ENCODE results near the gene TM4SF20. TPM values are rescaled to one million over a fixed set of nuclear protein-coding genes. Genes with fewer than 3 reads are reported as not detected.
A peak's percentile ranks its signal among the peaks of the same experiment; 100 is the strongest.

TM4SF20 gene
- 0.88 and 1.1 TPM in 2 replicates for total RNA-seq

- Histone ChIP-seq H3K79me2 (ENCODE audit: insufficient read depth, low read length) (no peaks in the 10 kb centered on the region), H3K27me3 (ENCODE audit: insufficient read depth, low read length) (no peaks in the 10 kb centered on the region), H4K20me1 (ENCODE audit: insufficient read depth, low read length) (no peaks in the 10 kb centered on the region), H3K4me2 (ENCODE audit: insufficient read depth, low read length) (peak within 1 kb of the TSS; percentile 1), H2AFZ (ENCODE audit: low read length) (no peak within 1 kb of the TSS), H3K36me3 (ENCODE audit: insufficient read depth, low read length) (no peaks in the 10 kb centered on the region), H3K9me3 (ENCODE audit: low read depth, low read length) (no peaks in the 10 kb centered on the region), H3K4me3 (ENCODE audit: insufficient read depth, low read length) (no peak within 1 kb of the TSS), H3K27ac (ENCODE audit: low read depth, low read length) (peak within 1 kb of the TSS; percentile 56), H3K4me1 (ENCODE audit: insufficient read depth, low read length) (peaks cover 38% of the 10 kb centered on the region)
- no peak for TF ChIP-seq CTCF (IDR thresholded peaks at IDR 0.05; ENCODE audit: extremely low read depth, low read depth, low read length)
- no peak for DNase-seq (ENCODE audit: insufficient read length, low spot score, missing footprints)
Measured at GRCh38 chr2:227379095-227379494, at the start of gene TM4SF20. Gene TM4SF20 (minus strand): TSS chr2:227379306. CDS start chr2:227379268, 38 bp downstream.

- Histone ChIP-seq H3K4me3 (ENCODE audit: insufficient read depth, low read length) (no peak overlapping the region), H4K20me1 (ENCODE audit: insufficient read depth, low read length) (no peaks in the 10 kb centered on the region), H3K79me2 (ENCODE audit: insufficient read depth, low read length) (no peaks in the 10 kb centered on the region), H3K4me1 (ENCODE audit: insufficient read depth, low read length) (no peaks in the 10 kb centered on the region), H3K27ac (ENCODE audit: low read depth, low read length) (no peak overlapping the region), H3K9me3 (ENCODE audit: low read depth, low read length) (peaks cover 3% of the 10 kb centered on the region), H3K27me3 (ENCODE audit: insufficient read depth, low read length) (no peaks in the 10 kb centered on the region), H3K36me3 (ENCODE audit: insufficient read depth, low read length) (no peaks in the 10 kb centered on the region), H3K4me2 (ENCODE audit: insufficient read depth, low read length) (no peak overlapping the region), H2AFZ (ENCODE audit: low read length) (no peak overlapping the region)
- DNase-seq (ENCODE audit: insufficient read length, low spot score, missing footprints): no peak
- no peak for TF ChIP-seq CTCF (IDR thresholded peaks at IDR 0.05; ENCODE audit: extremely low read depth, low read depth, low read length)
Measured at GRCh38 chr2:227428731-227429285, 49.7 kb upstream of the TM4SF20 start.

GRCh38 chr2:227423656-227424499 lies 44.8 kb upstream of the TM4SF20 start:
- no peak for DNase-seq (ENCODE audit: insufficient read length, low spot score, missing footprints)
- H3K4me2 ChIP-seq (ENCODE audit: insufficient read depth, low read length): no peak overlapping the region

More at GRCh38 chr2:227423656-227424499, 44.8 kb upstream of the TM4SF20 start:
- no peaks in the 10 kb centered on the region for H3K79me2 ChIP-seq (ENCODE audit: insufficient read depth, low read length)
- H3K36me3 ChIP-seq (ENCODE audit: insufficient read depth, low read length): no peaks in the 10 kb centered on the region
- TF ChIP-seq CTCF (IDR thresholded peaks at IDR 0.05; ENCODE audit: extremely low read depth, low read depth, low read length): no peak
- no peaks in the 10 kb centered on the region for H3K27me3 ChIP-seq (ENCODE audit: insufficient read depth, low read length)
- H3K27ac ChIP-seq (ENCODE audit: low read depth, low read length): no peak overlapping the region
- H2AFZ ChIP-seq (ENCODE audit: low read length): no peak overlapping the region
- no peaks in the 10 kb centered on the region for H3K9me3 ChIP-seq (ENCODE audit: low read depth, low read length)
- H4K20me1 ChIP-seq (ENCODE audit: insufficient read depth, low read length): no peaks in the 10 kb centered on the region
- no peaks in the 10 kb centered on the region for H3K4me1 ChIP-seq (ENCODE audit: insufficient read depth, low read length)
- H3K4me3 ChIP-seq (ENCODE audit: insufficient read depth, low read length): no peak overlapping the region
